Measurements from ENCODE around the gene NRIP3.

The NRIP3 gene

GRCh38 chr11:9022961-9023680 lies 19.3 kb upstream of the NRIP3 start:
- Histone ChIP-seq H3K4ac (ENCODE audit: low read depth, low read length) (no peak overlapping the region), H3K9ac (ENCODE audit: low read length) (no peak overlapping the region), H3K79me2 (ENCODE audit: control insufficient read depth, insufficient read depth, low read length) (no peaks in the 10 kb centered on the region), H2AK5ac (ENCODE audit: low read length) (no peak overlapping the region), H3K4me2 (ENCODE audit: low read length) (no peak overlapping the region), H4K5ac (ENCODE audit: low read length) (no peak overlapping the region), H3K23ac (ENCODE audit: low read length) (no peak overlapping the region), H2BK120ac (ENCODE audit: low read depth, low read length) (no peak overlapping the region), H3K79me1 (ENCODE audit: low read length) (no peaks in the 10 kb centered on the region), H3K18ac (ENCODE audit: low read length) (no peak overlapping the region), H2BK5ac (ENCODE audit: low read length) (no peak overlapping the region), H3K27me3 (ENCODE audit: insufficient read depth, low read length, poor library complexity) (no peaks in the 10 kb centered on the region), H3K56ac (ENCODE audit: low read length) (no peak overlapping the region), H3K4me1 (ENCODE audit: control insufficient read depth, low read depth, low read length) (no peaks in the 10 kb centered on the region), H3K4me3 (ENCODE audit: low read length) (no peak overlapping the region), H2BK15ac (replicated peaks; ENCODE audit: low read depth) (no peak overlapping the region), H3K27ac (ENCODE audit: low read depth, low read length) (no peak overlapping the region), H3K36me3 (ENCODE audit: control insufficient read depth, insufficient read depth, low read length) (no peaks in the 10 kb centered on the region), H4K8ac (ENCODE audit: low read depth, low read length) (no peak overlapping the region)
- no CpG with 5 or more reads among the region's 9 CpGs for WGBS (ENCODE audit: extremely low coverage, insufficient coverage, low lambda C conversion rate)
- DNase-seq = no peak

DNA sequence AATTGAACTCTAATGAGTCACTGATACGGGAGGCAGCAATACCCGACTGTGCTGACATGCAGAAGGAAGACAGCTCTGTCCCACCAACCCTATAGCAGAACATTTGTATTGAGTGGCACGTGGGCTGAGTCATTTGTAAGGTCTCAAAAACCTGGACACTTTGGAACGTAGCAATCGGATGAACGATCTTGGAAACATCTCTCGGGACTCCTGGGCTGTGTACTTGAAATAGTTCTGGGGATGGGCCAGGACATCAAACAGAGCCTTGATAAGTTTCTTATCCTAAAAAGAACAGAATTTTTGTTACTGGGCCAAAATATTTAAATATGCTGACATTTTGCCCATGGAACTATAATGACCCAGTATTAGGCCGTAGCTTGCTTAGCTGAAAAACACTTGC lies 17.1 kb upstream of the NRIP3 start:
- Histone ChIP-seq H3K4me1 (ENCODE audit: control insufficient read depth, low read depth, low read length) (no peaks in the 10 kb centered on the region), H2BK15ac (replicated peaks; ENCODE audit: low read depth) (no peak overlapping the region), H3K27me3 (ENCODE audit: insufficient read depth, low read length, poor library complexity) (no peaks in the 10 kb centered on the region), H3K4me2 (ENCODE audit: low read length) (no peak overlapping the region), H3K79me2 (ENCODE audit: control insufficient read depth, insufficient read depth, low read length) (no peaks in the 10 kb centered on the region), H3K4me3 (ENCODE audit: low read length) (no peak overlapping the region), H3K23ac (ENCODE audit: low read length) (no peak overlapping the region), H4K5ac (ENCODE audit: low read length) (no peak overlapping the region), H3K18ac (ENCODE audit: low read length) (no peak overlapping the region), H3K36me3 (ENCODE audit: control insufficient read depth, insufficient read depth, low read length) (no peaks in the 10 kb centered on the region), H2BK5ac (ENCODE audit: low read length) (no peak overlapping the region), H4K8ac (ENCODE audit: low read depth, low read length) (no peak overlapping the region), H3K56ac (ENCODE audit: low read length) (no peak overlapping the region), H3K79me1 (ENCODE audit: low read length) (no peaks in the 10 kb centered on the region), H3K27ac (ENCODE audit: low read depth, low read length) (no peak overlapping the region), H3K9ac (ENCODE audit: low read length) (no peak overlapping the region), H2AK5ac (ENCODE audit: low read length) (no peak overlapping the region), H2BK120ac (ENCODE audit: low read depth, low read length) (no peak overlapping the region), H3K4ac (ENCODE audit: low read depth, low read length) (no peak overlapping the region)
- WGBS (ENCODE audit: extremely low coverage, insufficient coverage, low lambda C conversion rate) = no CpG with 5 or more reads among the region's 8 CpGs
- no peak for DNase-seq

DNA sequence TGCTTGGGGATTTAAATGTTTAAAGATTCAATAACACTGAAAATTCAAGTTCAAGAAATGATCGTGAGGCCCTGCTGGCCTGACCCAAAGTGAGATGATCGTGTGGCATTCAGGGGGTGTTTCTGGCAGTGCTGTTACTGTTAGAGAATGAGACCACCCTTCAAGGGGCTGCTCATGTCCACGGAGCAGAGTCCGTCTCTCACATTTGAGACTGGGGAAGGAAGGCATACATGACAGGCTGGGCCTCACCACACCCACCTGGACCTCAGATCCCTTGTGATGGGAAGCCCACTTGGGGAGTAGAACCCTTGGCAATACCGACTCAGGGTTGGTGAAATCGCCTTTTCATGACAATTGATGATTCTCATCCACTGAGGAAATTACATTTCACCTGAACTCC lies 16.1 kb upstream of the NRIP3 start:
- no peaks in the 10 kb centered on the region for H3K79me2 ChIP-seq (ENCODE audit: control insufficient read depth, insufficient read depth, low read length)
- no peak overlapping the region for H3K4ac ChIP-seq (ENCODE audit: low read depth, low read length)
- DNase-seq = no peak
- no peak overlapping the region for H4K5ac ChIP-seq (ENCODE audit: low read length)
- H3K4me1 ChIP-seq (ENCODE audit: control insufficient read depth, low read depth, low read length) = no peaks in the 10 kb centered on the region
- no peaks in the 10 kb centered on the region for H3K27me3 ChIP-seq (ENCODE audit: insufficient read depth, low read length, poor library complexity)
- H3K36me3 ChIP-seq (ENCODE audit: control insufficient read depth, insufficient read depth, low read length) = no peaks in the 10 kb centered on the region
- no peak overlapping the region for H2BK15ac ChIP-seq (replicated peaks; ENCODE audit: low read depth)
- no peak overlapping the region for H3K18ac ChIP-seq (ENCODE audit: low read length)
- H3K4me2 ChIP-seq (ENCODE audit: low read length) = no peak overlapping the region
- H2AK5ac ChIP-seq (ENCODE audit: low read length) = no peak overlapping the region
- H3K9ac ChIP-seq (ENCODE audit: low read length) = no peak overlapping the region
- H3K23ac ChIP-seq (ENCODE audit: low read length) = no peak overlapping the region
- no peak overlapping the region for H3K27ac ChIP-seq (ENCODE audit: low read depth, low read length)
- H3K56ac ChIP-seq (ENCODE audit: low read length) = no peak overlapping the region
- H2BK120ac ChIP-seq (ENCODE audit: low read depth, low read length) = no peak overlapping the region
- WGBS (ENCODE audit: extremely low coverage, insufficient coverage, low lambda C conversion rate) = no CpG with 5 or more reads among the region's 6 CpGs
- no peak overlapping the region for H2BK5ac ChIP-seq (ENCODE audit: low read length)
- no peak overlapping the region for H4K8ac ChIP-seq (ENCODE audit: low read depth, low read length)
- no peaks in the 10 kb centered on the region for H3K79me1 ChIP-seq (ENCODE audit: low read length)
- no peak overlapping the region for H3K4me3 ChIP-seq (ENCODE audit: low read length)

- Histone ChIP-seq H3K79me1 (ENCODE audit: low read length) (no peaks in the 10 kb centered on the region), H4K5ac (ENCODE audit: low read length) (no peak overlapping the region), H2AK5ac (ENCODE audit: low read length) (no peak overlapping the region), H2BK120ac (ENCODE audit: low read depth, low read length) (no peak overlapping the region), H3K27ac (ENCODE audit: low read depth, low read length) (no peak overlapping the region), H3K4me2 (ENCODE audit: low read length) (no peak overlapping the region), H3K4ac (ENCODE audit: low read depth, low read length) (no peak overlapping the region), H2BK5ac (ENCODE audit: low read length) (no peak overlapping the region), H3K18ac (ENCODE audit: low read length) (no peak overlapping the region), H3K4me1 (ENCODE audit: control insufficient read depth, low read depth, low read length) (no peaks in the 10 kb centered on the region), H3K79me2 (ENCODE audit: control insufficient read depth, insufficient read depth, low read length) (no peaks in the 10 kb centered on the region), H3K4me3 (ENCODE audit: low read length) (no peak overlapping the region), H3K9ac (ENCODE audit: low read length) (no peak overlapping the region), H3K27me3 (ENCODE audit: insufficient read depth, low read length, poor library complexity) (no peaks in the 10 kb centered on the region), H2BK15ac (replicated peaks; ENCODE audit: low read depth) (no peak overlapping the region), H4K8ac (ENCODE audit: low read depth, low read length) (no peak overlapping the region), H3K56ac (ENCODE audit: low read length) (no peak overlapping the region), H3K23ac (ENCODE audit: low read length) (no peak overlapping the region), H3K36me3 (ENCODE audit: control insufficient read depth, insufficient read depth, low read length) (no peaks in the 10 kb centered on the region)
- no CpG with 5 or more reads among the region's 5 CpGs for WGBS (ENCODE audit: extremely low coverage, insufficient coverage, low lambda C conversion rate)
- no peak for DNase-seq
These were observed 14.0 kb upstream of the NRIP3 start for GRCh38 chr11:9017773-9018172.

DNA sequence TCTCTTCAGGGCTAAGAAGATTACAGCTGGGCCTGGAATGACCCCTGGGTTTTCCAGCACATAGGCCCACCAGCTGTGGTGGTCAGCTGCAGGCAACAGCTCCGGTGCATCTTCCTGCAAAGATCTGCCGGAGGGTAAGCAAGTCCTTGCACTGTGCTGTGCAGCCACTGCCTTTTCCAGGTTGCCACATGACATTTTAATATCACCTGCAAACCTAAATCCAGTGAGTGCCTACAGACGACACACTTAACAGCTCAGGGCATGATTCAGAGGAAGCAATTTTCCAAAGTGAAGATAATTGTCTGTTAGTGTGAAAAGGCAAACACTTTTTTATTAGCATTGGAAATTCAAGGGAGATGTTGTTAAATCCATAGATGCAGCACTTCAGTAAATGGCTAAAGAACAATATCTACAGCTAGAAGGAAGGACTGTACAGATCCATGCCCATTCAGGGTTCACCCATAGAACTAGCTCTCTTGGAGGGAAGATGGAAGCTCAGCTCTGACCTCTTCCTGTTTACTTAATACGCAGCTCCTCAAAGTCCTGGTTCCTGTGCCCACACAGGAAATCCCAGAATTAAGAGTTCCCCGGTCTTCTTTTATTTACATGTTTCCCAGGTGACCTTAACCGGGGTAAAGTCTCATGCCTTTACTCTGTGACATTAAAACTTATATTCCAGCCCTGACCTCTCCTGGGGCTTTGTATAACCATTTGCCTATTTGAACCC lies 13.3 kb upstream of the NRIP3 start:
- H3K23ac ChIP-seq (ENCODE audit: low read length) = no peak overlapping the region
- no peak overlapping the region for H4K5ac ChIP-seq (ENCODE audit: low read length)
- H3K56ac ChIP-seq (ENCODE audit: low read length) = no peak overlapping the region
- no peaks in the 10 kb centered on the region for H3K27me3 ChIP-seq (ENCODE audit: insufficient read depth, low read length, poor library complexity)
- H3K4me3 ChIP-seq (ENCODE audit: low read length) = no peak overlapping the region
- no peak overlapping the region for H2BK15ac ChIP-seq (replicated peaks; ENCODE audit: low read depth)
- no peak overlapping the region for H4K8ac ChIP-seq (ENCODE audit: low read depth, low read length)
- no peak overlapping the region for H3K18ac ChIP-seq (ENCODE audit: low read length)
- no peak overlapping the region for H3K4ac ChIP-seq (ENCODE audit: low read depth, low read length)
- H3K27ac ChIP-seq (ENCODE audit: low read depth, low read length) = no peak overlapping the region
- no peaks in the 10 kb centered on the region for H3K79me1 ChIP-seq (ENCODE audit: low read length)
- H2BK5ac ChIP-seq (ENCODE audit: low read length) = no peak overlapping the region
- H3K79me2 ChIP-seq (ENCODE audit: control insufficient read depth, insufficient read depth, low read length) = no peaks in the 10 kb centered on the region
- no peaks in the 10 kb centered on the region for H3K4me1 ChIP-seq (ENCODE audit: control insufficient read depth, low read depth, low read length)
- no peak overlapping the region for H3K9ac ChIP-seq (ENCODE audit: low read length)
- H2AK5ac ChIP-seq (ENCODE audit: low read length) = no peak overlapping the region
- no CpG with 5 or more reads among the region's 6 CpGs for WGBS (ENCODE audit: extremely low coverage, insufficient coverage, low lambda C conversion rate)
- no peaks in the 10 kb centered on the region for H3K36me3 ChIP-seq (ENCODE audit: control insufficient read depth, insufficient read depth, low read length)
- H3K4me2 ChIP-seq (ENCODE audit: low read length) = no peak overlapping the region
- DNase-seq = no peak
- H2BK120ac ChIP-seq (ENCODE audit: low read depth, low read length) = no peak overlapping the region

All from mesendoderm (in vitro differentiated cells).